ENCODE data around the gene PEMT. TPM values are rescaled to one million over a fixed set of nuclear protein-coding genes. Genes with fewer than 3 reads are reported as not detected.

PEMT gene
- total and polyA plus RNA-seq, 2 experiments from 2014 or later: 54.8 to 55.2 TPM

DNA sequence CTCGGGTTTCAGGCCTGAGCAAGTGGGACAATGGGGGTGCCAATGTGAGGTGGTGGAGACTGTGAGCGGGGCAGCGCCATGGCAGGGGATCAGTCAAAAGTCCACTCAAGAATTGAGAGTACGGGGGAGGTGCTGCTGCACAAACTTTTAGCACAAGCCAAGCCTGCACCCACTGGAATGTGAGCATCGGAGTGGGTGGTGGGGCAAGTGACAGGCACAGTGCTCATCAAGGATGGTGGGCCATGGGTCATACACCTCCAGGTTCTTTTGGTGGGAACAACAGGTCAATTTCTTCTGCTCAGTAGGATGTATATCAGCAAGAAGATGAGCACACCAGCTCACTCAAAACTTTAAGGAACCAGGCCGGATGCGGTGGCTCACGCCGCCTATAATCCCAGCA, 32.4 kb upstream of the PEMT start:
- no peak overlapping the region for H3K4me3 Mint-ChIP-seq
- Histone ChIP-seq H3K4me1 (ENCODE audit: insufficient read depth) (peaks cover 26% of the 10 kb centered on the region), H3K79me2 (replicated peaks; ENCODE audit: insufficient read depth) (no peaks in the 10 kb centered on the region), H3F3A (replicated peaks; ENCODE audit: low read depth) (peaks cover 10% of the 10 kb centered on the region; the same call in 1 of the 2 replicates), H3K36me3 (ENCODE audit: insufficient read depth) (no peaks in the 10 kb centered on the region), H3K27me3 (ENCODE audit: insufficient read depth) (no peaks in the 10 kb centered on the region), H3K9me2 (ENCODE audit: insufficient read depth) (no peaks in the 10 kb centered on the region), H4K20me1 (replicated peaks; ENCODE audit: insufficient read depth) (no peaks in the 10 kb centered on the region), H2AFZ (no peak overlapping the region; the same call in 1 of the 2 replicates), H3K4me3 (no peak overlapping the region), H3K27ac (ENCODE audit: low read depth) (no peak overlapping the region), H3K4me2 (no peak overlapping the region)
- no peaks in the 10 kb centered on the region for H3K36me3 Mint-ChIP-seq (ENCODE audit: low read depth)
- no peak overlapping the region; the same call in 1 of the 2 replicates for H3K27ac Mint-ChIP-seq
- ATAC-seq: no peak
- no peak for DNase-seq (ENCODE audit: low spot score)
- no peaks in the 10 kb centered on the region; the same call in 2 of the 3 replicates for H3K9me3 Mint-ChIP-seq
- peaks cover 28% of the 10 kb centered on the region for H3K4me1 Mint-ChIP-seq
- TF ChIP-seq, protein P1, sequence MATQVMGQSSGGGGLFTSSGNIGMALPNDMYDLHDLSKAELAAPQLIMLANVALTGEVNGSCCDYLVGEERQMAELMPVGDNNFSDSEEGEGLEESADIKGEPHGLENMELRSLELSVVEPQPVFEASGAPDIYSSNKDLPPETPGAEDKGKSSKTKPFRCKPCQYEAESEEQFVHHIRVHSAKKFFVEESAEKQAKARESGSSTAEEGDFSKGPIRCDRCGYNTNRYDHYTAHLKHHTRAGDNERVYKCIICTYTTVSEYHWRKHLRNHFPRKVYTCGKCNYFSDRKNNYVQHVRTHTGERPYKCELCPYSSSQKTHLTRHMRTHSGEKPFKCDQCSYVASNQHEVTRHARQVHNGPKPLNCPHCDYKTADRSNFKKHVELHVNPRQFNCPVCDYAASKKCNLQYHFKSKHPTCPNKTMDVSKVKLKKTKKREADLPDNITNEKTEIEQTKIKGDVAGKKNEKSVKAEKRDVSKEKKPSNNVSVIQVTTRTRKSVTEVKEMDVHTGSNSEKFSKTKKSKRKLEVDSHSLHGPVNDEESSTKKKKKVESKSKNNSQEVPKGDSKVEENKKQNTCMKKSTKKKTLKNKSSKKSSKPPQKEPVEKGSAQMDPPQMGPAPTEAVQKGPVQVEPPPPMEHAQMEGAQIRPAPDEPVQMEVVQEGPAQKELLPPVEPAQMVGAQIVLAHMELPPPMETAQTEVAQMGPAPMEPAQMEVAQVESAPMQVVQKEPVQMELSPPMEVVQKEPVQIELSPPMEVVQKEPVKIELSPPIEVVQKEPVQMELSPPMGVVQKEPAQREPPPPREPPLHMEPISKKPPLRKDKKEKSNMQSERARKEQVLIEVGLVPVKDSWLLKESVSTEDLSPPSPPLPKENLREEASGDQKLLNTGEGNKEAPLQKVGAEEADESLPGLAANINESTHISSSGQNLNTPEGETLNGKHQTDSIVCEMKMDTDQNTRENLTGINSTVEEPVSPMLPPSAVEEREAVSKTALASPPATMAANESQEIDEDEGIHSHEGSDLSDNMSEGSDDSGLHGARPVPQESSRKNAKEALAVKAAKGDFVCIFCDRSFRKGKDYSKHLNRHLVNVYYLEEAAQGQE (IDR thresholded peaks at IDR 0.05; ENCODE audit: unreplicated experiment): no peak
- TF ChIP-seq, protein P2, sequence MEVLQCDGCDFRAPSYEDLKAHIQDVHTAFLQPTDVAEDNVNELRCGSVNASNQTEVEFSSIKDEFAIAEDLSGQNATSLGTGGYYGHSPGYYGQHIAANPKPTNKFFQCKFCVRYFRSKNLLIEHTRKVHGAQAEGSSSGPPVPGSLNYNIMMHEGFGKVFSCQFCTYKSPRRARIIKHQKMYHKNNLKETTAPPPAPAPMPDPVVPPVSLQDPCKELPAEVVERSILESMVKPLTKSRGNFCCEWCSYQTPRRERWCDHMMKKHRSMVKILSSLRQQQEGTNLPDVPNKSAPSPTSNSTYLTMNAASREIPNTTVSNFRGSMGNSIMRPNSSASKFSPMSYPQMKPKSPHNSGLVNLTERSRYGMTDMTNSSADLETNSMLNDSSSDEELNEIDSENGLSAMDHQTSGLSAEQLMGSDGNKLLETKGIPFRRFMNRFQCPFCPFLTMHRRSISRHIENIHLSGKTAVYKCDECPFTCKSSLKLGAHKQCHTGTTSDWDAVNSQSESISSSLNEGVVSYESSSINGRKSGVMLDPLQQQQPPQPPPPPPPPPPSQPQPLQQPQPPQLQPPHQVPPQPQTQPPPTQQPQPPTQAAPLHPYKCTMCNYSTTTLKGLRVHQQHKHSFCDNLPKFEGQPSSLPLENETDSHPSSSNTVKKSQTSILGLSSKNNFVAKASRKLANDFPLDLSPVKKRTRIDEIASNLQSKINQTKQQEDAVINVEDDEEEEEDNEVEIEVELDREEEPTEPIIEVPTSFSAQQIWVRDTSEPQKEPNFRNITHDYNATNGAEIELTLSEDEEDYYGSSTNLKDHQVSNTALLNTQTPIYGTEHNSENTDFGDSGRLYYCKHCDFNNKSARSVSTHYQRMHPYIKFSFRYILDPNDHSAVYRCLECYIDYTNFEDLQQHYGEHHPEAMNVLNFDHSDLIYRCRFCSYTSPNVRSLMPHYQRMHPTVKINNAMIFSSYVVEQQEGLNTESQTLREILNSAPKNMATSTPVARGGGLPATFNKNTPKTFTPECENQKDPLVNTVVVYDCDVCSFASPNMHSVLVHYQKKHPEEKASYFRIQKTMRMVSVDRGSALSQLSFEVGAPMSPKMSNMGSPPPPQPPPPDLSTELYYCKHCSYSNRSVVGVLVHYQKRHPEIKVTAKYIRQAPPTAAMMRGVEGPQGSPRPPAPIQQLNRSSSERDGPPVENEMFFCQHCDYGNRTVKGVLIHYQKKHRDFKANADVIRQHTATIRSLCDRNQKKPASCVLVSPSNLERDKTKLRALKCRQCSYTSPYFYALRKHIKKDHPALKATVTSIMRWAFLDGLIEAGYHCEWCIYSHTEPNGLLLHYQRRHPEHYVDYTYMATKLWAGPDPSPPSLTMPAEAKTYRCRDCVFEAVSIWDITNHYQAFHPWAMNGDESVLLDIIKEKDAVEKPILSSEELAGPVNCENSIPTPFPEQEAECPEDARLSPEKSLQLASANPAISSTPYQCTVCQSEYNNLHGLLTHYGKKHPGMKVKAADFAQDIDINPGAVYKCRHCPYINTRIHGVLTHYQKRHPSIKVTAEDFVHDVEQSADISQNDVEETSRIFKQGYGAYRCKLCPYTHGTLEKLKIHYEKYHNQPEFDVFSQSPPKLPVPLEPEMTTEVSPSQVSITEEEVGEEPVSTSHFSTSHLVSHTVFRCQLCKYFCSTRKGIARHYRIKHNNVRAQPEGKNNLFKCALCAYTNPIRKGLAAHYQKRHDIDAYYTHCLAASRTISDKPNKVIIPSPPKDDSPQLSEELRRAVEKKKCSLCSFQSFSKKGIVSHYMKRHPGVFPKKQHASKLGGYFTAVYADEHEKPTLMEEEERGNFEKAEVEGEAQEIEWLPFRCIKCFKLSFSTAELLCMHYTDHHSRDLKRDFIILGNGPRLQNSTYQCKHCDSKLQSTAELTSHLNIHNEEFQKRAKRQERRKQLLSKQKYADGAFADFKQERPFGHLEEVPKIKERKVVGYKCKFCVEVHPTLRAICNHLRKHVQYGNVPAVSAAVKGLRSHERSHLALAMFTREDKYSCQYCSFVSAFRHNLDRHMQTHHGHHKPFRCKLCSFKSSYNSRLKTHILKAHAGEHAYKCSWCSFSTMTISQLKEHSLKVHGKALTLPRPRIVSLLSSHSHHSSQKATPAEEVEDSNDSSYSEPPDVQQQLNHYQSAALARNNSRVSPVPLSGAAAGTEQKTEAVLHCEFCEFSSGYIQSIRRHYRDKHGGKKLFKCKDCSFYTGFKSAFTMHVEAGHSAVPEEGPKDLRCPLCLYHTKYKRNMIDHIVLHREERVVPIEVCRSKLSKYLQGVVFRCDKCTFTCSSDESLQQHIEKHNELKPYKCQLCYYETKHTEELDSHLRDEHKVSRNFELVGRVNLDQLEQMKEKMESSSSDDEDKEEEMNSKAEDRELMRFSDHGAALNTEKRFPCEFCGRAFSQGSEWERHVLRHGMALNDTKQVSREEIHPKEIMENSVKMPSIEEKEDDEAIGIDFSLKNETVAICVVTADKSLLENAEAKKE (CRISPR knock-in tag; IDR thresholded peaks at IDR 0.05): no peak
- TF ChIP-seq NANOG (IDR thresholded peaks at IDR 0.05; ENCODE audit: borderline replicate concordance) (no peak), EZH2 (IDR thresholded peaks at IDR 0.05; ENCODE audit: low read depth, unreplicated experiment) (no peak), POLR2AphosphoS5 (IDR thresholded peaks at IDR 0.05; ENCODE audit: low read depth) (no peak), STAT1 (IDR thresholded peaks at IDR 0.05; ENCODE audit: unreplicated experiment) (no peak)
- TF ChIP-seq, protein P3, sequence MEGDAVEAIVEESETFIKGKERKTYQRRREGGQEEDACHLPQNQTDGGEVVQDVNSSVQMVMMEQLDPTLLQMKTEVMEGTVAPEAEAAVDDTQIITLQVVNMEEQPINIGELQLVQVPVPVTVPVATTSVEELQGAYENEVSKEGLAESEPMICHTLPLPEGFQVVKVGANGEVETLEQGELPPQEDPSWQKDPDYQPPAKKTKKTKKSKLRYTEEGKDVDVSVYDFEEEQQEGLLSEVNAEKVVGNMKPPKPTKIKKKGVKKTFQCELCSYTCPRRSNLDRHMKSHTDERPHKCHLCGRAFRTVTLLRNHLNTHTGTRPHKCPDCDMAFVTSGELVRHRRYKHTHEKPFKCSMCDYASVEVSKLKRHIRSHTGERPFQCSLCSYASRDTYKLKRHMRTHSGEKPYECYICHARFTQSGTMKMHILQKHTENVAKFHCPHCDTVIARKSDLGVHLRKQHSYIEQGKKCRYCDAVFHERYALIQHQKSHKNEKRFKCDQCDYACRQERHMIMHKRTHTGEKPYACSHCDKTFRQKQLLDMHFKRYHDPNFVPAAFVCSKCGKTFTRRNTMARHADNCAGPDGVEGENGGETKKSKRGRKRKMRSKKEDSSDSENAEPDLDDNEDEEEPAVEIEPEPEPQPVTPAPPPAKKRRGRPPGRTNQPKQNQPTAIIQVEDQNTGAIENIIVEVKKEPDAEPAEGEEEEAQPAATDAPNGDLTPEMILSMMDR (conservative IDR thresholded peaks at IDR 0.05; ENCODE audit: low read depth in 2 of 2): no peak
- peaks cover 8% of the 10 kb centered on the region for H3K27me3 Mint-ChIP-seq (ENCODE audit: insufficient read depth, low read depth, poor library complexity)
